Measurements from ENCODE around the gene SEL1L. TPM values are rescaled to one million over a fixed set of nuclear protein-coding genes. Genes with fewer than 3 reads are reported as not detected.
"Not testable (repeated sequence)": the region's sequence is repeated elsewhere in the genome, so short reads cannot be mapped to it uniquely, and the experiment has no call there.

Gene SEL1L
- polyA plus RNA-seq, 1 donor = 33.8 TPM

- no peak for DNase-seq (ENCODE audit: low read depth)
Observed at GRCh38 chr14:81474685-81475324, 58.8 kb downstream of the SEL1L start.

- DNase-seq (ENCODE audit: low read depth) = no peak
Observed at GRCh38 chr14:81474148-81474492, 59.5 kb downstream of the SEL1L start.

GRCh38 chr14:81473456-81474147 is 60.1 kb downstream of the SEL1L start:
- no peak for DNase-seq (ENCODE audit: low read depth)

GRCh38 chr14:81472096-81472800 is 61.4 kb downstream of the SEL1L start:
- DNase-seq (ENCODE audit: low read depth) = no peak

GRCh38 chr14:81471062-81471461 is 62.6 kb downstream of the SEL1L start:
- DNase-seq (ENCODE audit: low read depth) = no peak

- DNase-seq (ENCODE audit: low read depth) = not testable (repeated sequence)
Observed at GRCh38 chr14:81470557-81470826, 63.2 kb downstream of the SEL1L start.

GRCh38 chr14:81466854-81467253 is 66.8 kb downstream of the SEL1L start:
- DNase-seq (ENCODE audit: low read depth) = no peak

- no peak for DNase-seq (ENCODE audit: low read depth)
Observed at GRCh38 chr14:81465507-81466228, 68.0 kb downstream of the SEL1L start.

GRCh38 chr14:81465003-81465392 is 68.7 kb downstream of the SEL1L start:
- not testable (repeated sequence) for DNase-seq (ENCODE audit: low read depth)

GRCh38 chr14:81464253-81465002 is 69.2 kb downstream of the SEL1L start:
- peak; percentile 57 for DNase-seq (ENCODE audit: low read depth)

- DNase-seq (ENCODE audit: low read depth) = not testable (repeated sequence)
Observed at GRCh38 chr14:81462356-81462755, 71.3 kb downstream of the SEL1L start.

- no peak for DNase-seq (ENCODE audit: low read depth)
Observed at GRCh38 chr14:81459912-81460311, 73.7 kb downstream of the SEL1L start.

GRCh38 chr14:81458352-81458751 is 75.3 kb downstream of the SEL1L start:
- no peak for DNase-seq (ENCODE audit: low read depth)

- DNase-seq (ENCODE audit: low read depth) = no peak
Observed at GRCh38 chr14:81455390-81455789, 78.3 kb downstream of the SEL1L start.

GRCh38 chr14:81454572-81455218 is 79.0 kb downstream of the SEL1L start:
- no peak for DNase-seq (ENCODE audit: low read depth)

- DNase-seq (ENCODE audit: low read depth) = no peak
Observed at GRCh38 chr14:81453166-81453766, 80.4 kb downstream of the SEL1L start.

- DNase-seq (ENCODE audit: low read depth) = no peak
Observed at GRCh38 chr14:81452341-81453133, 81.1 kb downstream of the SEL1L start.

- no peak for DNase-seq (ENCODE audit: low read depth)
Observed at GRCh38 chr14:81450976-81451375, 82.7 kb downstream of the SEL1L start.

GRCh38 chr14:81450100-81450531 is 83.5 kb downstream of the SEL1L start:
- DNase-seq (ENCODE audit: low read depth) = peak; percentile 88

- DNase-seq (ENCODE audit: low read depth) = no peak
Observed at GRCh38 chr14:81449576-81449975, 84.1 kb downstream of the SEL1L start.
